DND-41 (cell line): ENCODE results near the gene G6PC2.

ENCODE experiments used
- CTCF ChIP-seq: IDR thresholded peaks from 2 replicates; pipeline ENCODE4 v1.5.1; 2012; ENCODE audit warnings: borderline replicate concordance, low read length, moderate library complexity, mild to moderate bottlenecking; ENCODE audit not compliant: poor library complexity, severe bottlenecking; ENCODE audit errors: extremely low read depth
- EZH2 ChIP-seq: IDR thresholded peaks from 3 replicates; pipeline ENCODE4 v1.6.1; 2012; ENCODE audit warnings: borderline replicate concordance, low read depth, mild to moderate bottlenecking, moderate library complexity, low read length, inconsistent platforms; ENCODE audit not compliant: severe bottlenecking

GRCh38 chr2:168948621-168949212 lies 47.6 kb downstream of the G6PC2 start:
- peak; percentile 70 for TF ChIP-seq CTCF
- TF ChIP-seq EZH2: no peak
